Ascending aorta (tissue), 2 donors: Measurements from ENCODE around the gene PSPC1. TPM values are rescaled to one million over a fixed set of nuclear protein-coding genes. Genes with fewer than 3 reads are reported as not detected.
"Not testable (repeated sequence)": the region's sequence is repeated elsewhere in the genome, so short reads cannot be mapped to it uniquely, and the experiment has no call there.

Experiments
- DNase-seq, 2 donors: peaks; one replicate each; pipeline ENCODE4 v3.0.0-alpha.2; 2019; ENCODE audit warnings: low spot score in 2 of 2
- H3K27ac ChIP-seq, 2 donors: fragments of 200-600 bp; sonication (generic); one replicate each; pipeline ENCODE4 v1.5.1; 2016 to 2017; ENCODE audit warnings: mild to moderate bottlenecking in 1 of 2
- H3K27me3 ChIP-seq: fragments of 200-600 bp; sonication (generic); one replicate; pipeline ENCODE4 v1.5.1; 2017
- H3K36me3 ChIP-seq, 2 donors: fragments of 200-600 bp; sonication (generic); one replicate each; pipeline ENCODE4 v1.5.1; 2016
- H3K4me1 ChIP-seq, 2 donors: fragments of 200-600 bp; sonication (generic); one replicate each; pipeline ENCODE4 v1.5.1; 2016 to 2017; ENCODE audit warnings: mild to moderate bottlenecking in 1 of 2
- H3K4me3 ChIP-seq, 2 donors: fragments of 200-600 bp; sonication (generic); one replicate each; pipeline ENCODE4 v1.5.1; 2016 to 2017; ENCODE audit warnings: mild to moderate bottlenecking in 1 of 2
- H3K9me3 ChIP-seq, 2 donors: fragments of 200-600 bp; sonication (generic); one replicate each; pipeline ENCODE4 v1.5.1; 2016
- intact Hi-C: fragments of 100-400 bp; cut with DNase I; formaldehyde crosslinking; loops from one replicate; pipeline ENCODE4 v1.15.1; 2023
- total RNA-seq: library from RNA; depleted of rRNA; stranded (reverse); fragments of >200 nt; gene quantifications from one replicate; pipeline ENCODE4 v1.1.0, GENCODE V29; 2016
- TF ChIP-seq, protein P1 (sequence below), 3 experiments: fragments of 200-600 bp in 2 of 3; fragments of 450-650 bp in 1 of 3; sonication (generic) in 2 of 3; IDR thresholded peaks; one replicate each; pipeline ENCODE4 v1.5.1; 2016 to 2019; ENCODE audit warnings: antibody characterized with exemption in 3 of 3, mild to moderate bottlenecking in 1 of 3, moderate library complexity in 1 of 3

The PSPC1 gene, protein sequence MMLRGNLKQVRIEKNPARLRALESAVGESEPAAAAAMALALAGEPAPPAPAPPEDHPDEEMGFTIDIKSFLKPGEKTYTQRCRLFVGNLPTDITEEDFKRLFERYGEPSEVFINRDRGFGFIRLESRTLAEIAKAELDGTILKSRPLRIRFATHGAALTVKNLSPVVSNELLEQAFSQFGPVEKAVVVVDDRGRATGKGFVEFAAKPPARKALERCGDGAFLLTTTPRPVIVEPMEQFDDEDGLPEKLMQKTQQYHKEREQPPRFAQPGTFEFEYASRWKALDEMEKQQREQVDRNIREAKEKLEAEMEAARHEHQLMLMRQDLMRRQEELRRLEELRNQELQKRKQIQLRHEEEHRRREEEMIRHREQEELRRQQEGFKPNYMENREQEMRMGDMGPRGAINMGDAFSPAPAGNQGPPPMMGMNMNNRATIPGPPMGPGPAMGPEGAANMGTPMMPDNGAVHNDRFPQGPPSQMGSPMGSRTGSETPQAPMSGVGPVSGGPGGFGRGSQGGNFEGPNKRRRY
- total RNA-seq, result 17.0 TPM

DNA sequence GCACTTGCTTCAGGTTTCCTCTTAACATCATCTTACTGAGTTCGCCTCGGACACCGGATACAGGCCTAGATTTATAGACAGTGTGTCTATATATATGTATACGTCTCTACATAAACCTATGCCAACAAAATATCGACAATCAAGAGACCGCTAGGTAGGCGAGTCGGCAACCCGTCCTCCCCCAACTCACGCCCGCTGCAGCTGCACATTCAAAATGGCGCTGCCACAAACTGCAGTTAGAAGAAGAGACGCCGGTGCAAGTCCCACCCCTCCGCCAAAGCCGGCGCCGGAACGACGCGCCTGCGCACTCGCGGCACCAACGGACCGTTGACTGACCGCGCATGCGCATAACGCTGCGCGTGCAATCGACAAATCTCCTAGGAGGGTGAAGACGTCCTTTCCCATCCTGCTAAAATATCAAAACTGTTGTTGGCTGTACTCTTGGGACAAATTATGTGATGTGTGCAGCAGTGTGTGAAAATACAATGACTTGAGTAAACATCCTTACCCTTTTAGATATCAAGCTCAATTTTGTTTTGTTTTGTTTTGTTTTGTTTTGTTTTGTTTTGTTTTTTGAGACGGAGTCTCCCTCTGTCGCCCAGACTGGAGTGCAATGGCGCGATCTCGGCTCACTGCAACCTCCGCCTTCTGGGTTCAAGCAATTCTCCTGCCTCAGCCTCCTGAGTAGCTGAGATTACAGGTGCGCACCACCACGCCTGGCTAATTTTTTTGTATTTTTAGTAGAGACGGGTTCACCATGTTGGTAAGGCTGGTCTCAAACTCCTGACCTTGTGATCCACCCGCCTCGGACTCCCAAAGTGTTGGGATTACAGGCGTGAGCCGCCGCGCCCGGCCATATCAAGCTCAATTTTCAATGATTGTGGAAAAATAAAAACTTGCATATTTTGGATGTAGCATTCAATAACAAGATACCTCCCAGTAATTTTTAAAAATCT, at the start of gene PSPC1:
TSS of gene PSPC1 (minus strand) at position 219 of the 956 bp plus-strand sequence. CDS start at position 31, 188 bp downstream.
- not testable (repeated sequence) for H3K9me3 ChIP-seq, H3K27me3 ChIP-seq, H3K4me1 ChIP-seq, H3K36me3 ChIP-seq
- intact Hi-C loops, result loop anchor here (1.0 to 5.0 kb wide), 4 partner anchors 64 to 176 kb away; partner anchors contain the start of genes MPHOSPH8, ZMYM2 and ZMYM5
- peak within 1 kb of the TSS; percentile 89 to 95 for H3K27ac ChIP-seq
- H3K4me3 ChIP-seq, result peak within 1 kb of the TSS; percentile 77 to 83
- peak; percentile 77 to 97 for DNase-seq

DNA sequence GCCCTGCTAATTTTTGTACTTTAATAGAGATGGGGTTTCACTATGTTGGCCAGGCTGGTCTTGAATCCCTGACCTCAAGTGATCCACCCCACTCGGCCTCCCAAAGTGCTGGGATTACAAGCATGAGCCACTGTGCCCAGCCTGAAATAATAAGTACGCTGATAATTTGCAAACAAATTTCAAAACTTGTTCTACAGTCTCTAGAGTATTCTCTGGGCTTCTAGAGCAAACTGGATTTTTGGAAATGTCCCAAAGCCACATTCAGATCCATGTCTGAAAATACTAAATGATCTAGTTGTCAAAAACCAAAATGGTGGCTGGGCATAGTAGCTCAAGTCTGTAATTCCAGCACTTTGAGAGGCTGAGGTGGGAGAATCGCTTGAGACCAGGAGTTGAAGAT, 39.9 kb upstream of the PSPC1 start:
- Histone ChIP-seq H3K4me1 (no peaks in the 10 kb centered on the region), H3K27me3 (no peaks in the 10 kb centered on the region), H3K36me3 (peaks cover 29 to 35% of the 10 kb centered on the region in 2 donors), H3K27ac (no peak overlapping the region), H3K4me3 (no peak overlapping the region), H3K9me3 (no peaks in the 10 kb centered on the region)
- TF ChIP-seq, protein P1, sequence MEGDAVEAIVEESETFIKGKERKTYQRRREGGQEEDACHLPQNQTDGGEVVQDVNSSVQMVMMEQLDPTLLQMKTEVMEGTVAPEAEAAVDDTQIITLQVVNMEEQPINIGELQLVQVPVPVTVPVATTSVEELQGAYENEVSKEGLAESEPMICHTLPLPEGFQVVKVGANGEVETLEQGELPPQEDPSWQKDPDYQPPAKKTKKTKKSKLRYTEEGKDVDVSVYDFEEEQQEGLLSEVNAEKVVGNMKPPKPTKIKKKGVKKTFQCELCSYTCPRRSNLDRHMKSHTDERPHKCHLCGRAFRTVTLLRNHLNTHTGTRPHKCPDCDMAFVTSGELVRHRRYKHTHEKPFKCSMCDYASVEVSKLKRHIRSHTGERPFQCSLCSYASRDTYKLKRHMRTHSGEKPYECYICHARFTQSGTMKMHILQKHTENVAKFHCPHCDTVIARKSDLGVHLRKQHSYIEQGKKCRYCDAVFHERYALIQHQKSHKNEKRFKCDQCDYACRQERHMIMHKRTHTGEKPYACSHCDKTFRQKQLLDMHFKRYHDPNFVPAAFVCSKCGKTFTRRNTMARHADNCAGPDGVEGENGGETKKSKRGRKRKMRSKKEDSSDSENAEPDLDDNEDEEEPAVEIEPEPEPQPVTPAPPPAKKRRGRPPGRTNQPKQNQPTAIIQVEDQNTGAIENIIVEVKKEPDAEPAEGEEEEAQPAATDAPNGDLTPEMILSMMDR (IDR thresholded peaks at IDR 0.05), result no peak
- DNase-seq, result no peak
- intact Hi-C loops, result no loop called here

DNA sequence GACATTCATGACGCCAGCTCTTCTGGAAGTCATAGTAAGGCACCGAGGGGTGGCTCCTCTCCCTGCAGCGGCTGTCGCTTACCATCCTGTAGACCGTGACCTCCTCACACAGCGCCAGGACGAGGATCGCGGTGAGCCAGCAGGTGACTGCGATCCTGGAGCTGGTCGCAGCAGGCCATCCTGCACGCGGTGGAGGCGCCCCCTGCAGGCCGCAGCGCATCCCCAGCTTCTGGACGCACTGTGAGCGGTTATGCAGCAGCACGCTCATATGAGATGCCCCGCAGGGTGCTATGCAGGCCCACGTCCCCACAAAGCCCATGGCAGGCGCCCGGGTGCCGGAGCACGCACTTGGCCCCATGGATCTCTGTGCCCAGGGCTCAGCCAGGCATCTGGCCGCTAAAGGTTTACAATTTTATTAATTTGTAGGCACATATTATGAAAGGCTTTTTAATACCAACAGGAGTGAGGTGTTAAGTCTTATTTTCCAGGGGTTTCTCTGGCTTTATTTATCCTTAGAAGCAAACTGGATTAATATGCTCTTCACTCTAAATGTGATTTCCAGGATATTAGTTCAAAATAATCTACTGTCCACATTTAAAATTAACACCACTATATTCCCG, 35.6 kb upstream of the PSPC1 start:
- peaks cover 10 to 21% of the 10 kb centered on the region in 2 donors for H3K36me3 ChIP-seq
- H3K27ac ChIP-seq, result no peak overlapping the region
- H3K4me1 ChIP-seq, result no peaks in the 10 kb centered on the region
- DNase-seq, result no peak
- intact Hi-C loops, result no loop called here
- H3K9me3 ChIP-seq, result no peaks in the 10 kb centered on the region
- TF ChIP-seq, protein P1 (IDR thresholded peaks at IDR 0.05), result peak in 1 of 3 experiments; percentile 27
- H3K27me3 ChIP-seq, result no peaks in the 10 kb centered on the region
- H3K4me3 ChIP-seq, result no peak overlapping the region

DNA sequence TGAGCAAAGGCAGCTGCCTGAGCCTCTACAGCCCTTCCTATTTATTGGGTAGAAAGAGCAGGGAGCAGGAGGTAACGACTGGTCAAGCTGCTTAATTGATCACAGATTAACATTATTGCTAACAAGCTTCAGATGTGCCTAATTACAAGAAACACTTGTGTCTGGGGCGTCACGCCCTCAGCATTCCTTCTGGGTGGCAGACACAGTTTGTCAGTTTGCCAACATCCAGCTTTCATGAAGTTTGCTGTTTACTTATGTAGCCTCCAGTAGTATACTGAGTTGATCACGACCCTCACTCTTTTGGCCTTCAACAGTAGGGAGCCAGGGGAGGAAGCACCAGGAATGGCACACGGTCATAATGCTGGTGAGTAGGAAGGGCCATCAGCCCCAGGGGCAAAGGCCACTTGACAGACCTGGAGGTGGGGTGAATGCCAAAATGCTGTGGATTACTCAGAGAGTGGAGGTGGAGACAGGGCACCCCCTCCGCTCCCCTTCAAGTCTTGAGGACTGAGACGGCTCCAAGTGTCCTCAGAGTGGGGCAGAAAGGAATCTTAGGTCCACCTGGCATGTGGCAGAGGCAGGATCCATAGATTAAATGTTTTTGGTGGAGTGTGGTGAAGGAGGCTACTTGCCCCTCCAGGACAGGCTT, 34.9 kb upstream of the PSPC1 start:
- no peaks in the 10 kb centered on the region for H3K9me3 ChIP-seq
- TF ChIP-seq, protein P1 (IDR thresholded peaks at IDR 0.05), result no peak
- no peak overlapping the region for H3K27ac ChIP-seq
- H3K36me3 ChIP-seq, result peaks cover 10 to 21% of the 10 kb centered on the region in 2 donors
- intact Hi-C loops, result no loop called here
- no peaks in the 10 kb centered on the region for H3K27me3 ChIP-seq
- no peaks in the 10 kb centered on the region for H3K4me1 ChIP-seq
- no peak overlapping the region for H3K4me3 ChIP-seq
- DNase-seq, result no peak

DNA sequence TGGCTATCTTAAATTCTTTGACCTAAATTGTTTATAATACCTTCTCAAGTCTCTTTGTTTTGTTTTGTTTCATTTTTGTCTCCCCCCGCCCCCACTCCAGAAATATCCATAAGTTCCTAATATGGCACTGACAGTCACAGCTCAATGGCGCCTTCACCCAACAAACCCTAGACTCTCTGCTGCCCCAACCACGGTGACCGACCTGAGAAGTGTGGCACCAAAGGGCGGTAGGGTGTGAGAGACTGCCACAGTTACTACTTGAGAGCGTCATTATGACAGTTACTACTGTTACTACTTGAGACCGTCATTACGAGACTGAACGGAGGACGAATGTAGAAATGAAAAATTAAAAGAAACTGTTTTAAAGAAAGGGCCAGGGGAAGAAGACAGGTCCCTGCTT, 34.4 kb upstream of the PSPC1 start:
- peaks cover 10 to 21% of the 10 kb centered on the region in 2 donors for H3K36me3 ChIP-seq
- TF ChIP-seq, protein P1 (IDR thresholded peaks at IDR 0.05), result no peak
- intact Hi-C loops, result no loop called here

DNA sequence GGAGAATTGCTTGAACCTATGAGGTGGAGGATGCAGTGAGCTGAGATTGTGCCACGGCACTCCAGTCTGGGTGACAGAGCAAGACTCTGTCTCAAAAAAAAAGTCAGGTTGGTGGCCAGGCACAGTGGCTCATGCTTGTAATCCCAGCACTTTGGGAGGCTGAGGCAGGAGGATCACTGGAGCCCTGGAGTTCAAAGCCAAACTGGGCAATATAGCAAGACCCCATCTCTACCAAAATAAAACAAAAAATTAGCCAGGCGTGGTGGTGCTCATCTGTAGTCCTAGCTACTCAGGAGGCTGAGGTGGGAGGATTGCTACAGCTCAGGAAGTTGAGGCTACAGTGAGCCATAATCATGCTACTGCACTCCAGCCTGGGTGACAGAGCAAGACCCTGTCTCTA, 33.1 kb upstream of the PSPC1 start:
- intact Hi-C loops, H3K27ac ChIP-seq, H3K4me3 ChIP-seq, H3K27me3 ChIP-seq, H3K9me3 ChIP-seq, DNase-seq, H3K4me1 ChIP-seq: not testable (repeated sequence)
- peaks cover 10 to 21% of the 10 kb centered on the region in 2 donors for H3K36me3 ChIP-seq

More for the DNA sequence above, 34.4 kb upstream of the PSPC1 start:
- no peak for DNase-seq
- H3K27me3 ChIP-seq, result no peaks in the 10 kb centered on the region
- H3K4me3 ChIP-seq, result no peak overlapping the region
- no peak overlapping the region for H3K27ac ChIP-seq
- H3K9me3 ChIP-seq, result no peaks in the 10 kb centered on the region
- H3K4me1 ChIP-seq, result no peaks in the 10 kb centered on the region
